SK-N-SH treated with all-trans-retinoic acid at 6 μM for 48 hours (cell line): ENCODE data around the gene FAM163A.

ENCODE experiments used
- ATAC-seq: fragments of 200-7000 bp; cut with Tn5 transposase; 3 replicates; pipeline ENCODE4 v1.9.1; 2020; ENCODE audit warnings: mild to moderate bottlenecking, moderate library complexity
- ARNTL ChIP-seq: fragments of 450-650 bp; formaldehyde crosslinking; IDR thresholded peaks from 2 replicates; pipeline ENCODE4 v1.5.0; 2020; ENCODE audit warnings: low read depth, mild to moderate bottlenecking, moderate library complexity, borderline replicate concordance
- BACH2 ChIP-seq: fragments of 250-450 bp; sonication (Bioruptor Pico); IDR thresholded peaks from 2 replicates; pipeline ENCODE4 v1.9.0; 2021; ENCODE audit warnings: mild to moderate bottlenecking, borderline replicate concordance
- CSDC2 ChIP-seq: fragments of 250-450 bp; sonication (Bioruptor Pico); IDR thresholded peaks from 2 replicates; pipeline ENCODE4 v1.5.0; 2020; ENCODE audit warnings: mild to moderate bottlenecking, moderate library complexity
- CSRNP3 ChIP-seq: fragments of 250-450 bp; sonication (Bioruptor Pico); IDR thresholded peaks from 2 replicates; pipeline ENCODE4 v1.5.1; 2021; ENCODE audit warnings: mild to moderate bottlenecking, moderate library complexity
- ESRRG ChIP-seq: fragments of 250-450 bp; sonication (Bioruptor Pico); IDR thresholded peaks from 2 replicates; pipeline ENCODE4 v1.6.1; 2021; ENCODE audit warnings: mild to moderate bottlenecking
- GLIS3 ChIP-seq: fragments of 250-450 bp; sonication (Bioruptor Pico); IDR thresholded peaks from 2 replicates; pipeline ENCODE4 v1.5.0; 2020; ENCODE audit warnings: mild to moderate bottlenecking, moderate library complexity
- ISL1 ChIP-seq: fragments of 250-450 bp; sonication (Bioruptor Pico); IDR thresholded peaks from 2 replicates; pipeline ENCODE4 v2.1.2; 2022; ENCODE audit warnings: mild to moderate bottlenecking, moderate library complexity
- OSR1 ChIP-seq: fragments of 250-450 bp; sonication (Bioruptor Pico); IDR thresholded peaks from 2 replicates; pipeline ENCODE4 v1.8.0; 2022; ENCODE audit warnings: moderate library complexity, mild to moderate bottlenecking, inconsistent platforms
- PATZ1 ChIP-seq: fragments of 250-450 bp; sonication (Bioruptor Pico); IDR thresholded peaks from 2 replicates; pipeline ENCODE4 v1.8.0; 2020; ENCODE audit warnings: mild to moderate bottlenecking, moderate library complexity, borderline replicate concordance
- PPARA ChIP-seq: fragments of 250-450 bp; sonication (Bioruptor Pico); IDR thresholded peaks from 2 replicates; pipeline ENCODE4 v1.5.0; 2020; ENCODE audit warnings: mild to moderate bottlenecking, borderline replicate concordance
- SNAI2 ChIP-seq: fragments of 250-450 bp; sonication (Bioruptor Pico); IDR thresholded peaks from 2 replicates; pipeline ENCODE4 v1.5.0; 2020; ENCODE audit warnings: mild to moderate bottlenecking, moderate library complexity
- TCF4 ChIP-seq: fragments of 250-450 bp; sonication (Bioruptor Pico); IDR thresholded peaks from 2 replicates; pipeline ENCODE4 v1.8.0; 2021; ENCODE audit warnings: mild to moderate bottlenecking, moderate library complexity, borderline replicate concordance
- TSHZ2 ChIP-seq: fragments of 250-450 bp; sonication (Bioruptor Pico); IDR thresholded peaks from 2 replicates; pipeline ENCODE4 v1.5.0; 2020; ENCODE audit warnings: mild to moderate bottlenecking, moderate library complexity
- ZC3H10 ChIP-seq: fragments of 250-450 bp; sonication (Bioruptor Pico); IDR thresholded peaks from 2 replicates; pipeline ENCODE4 v1.5.1; 2021; ENCODE audit warnings: mild to moderate bottlenecking, moderate library complexity
- ZFP3 ChIP-seq: fragments of 250-450 bp; sonication (Bioruptor Pico); IDR thresholded peaks from 2 replicates; pipeline ENCODE4 v1.5.0; 2020; ENCODE audit warnings: mild to moderate bottlenecking, moderate library complexity
- ZFP30 ChIP-seq: fragments of 450-650 bp; formaldehyde crosslinking; IDR thresholded peaks from 2 replicates; pipeline ENCODE4 v1.5.0; 2022; ENCODE audit warnings: mild to moderate bottlenecking, moderate library complexity
- ZNF565 ChIP-seq: fragments of 450-650 bp; formaldehyde crosslinking; conservative IDR thresholded peaks from 2 replicates; pipeline ENCODE4 v1.5.0; 2020; ENCODE audit warnings: low read depth, mild to moderate bottlenecking, moderate library complexity
- ZNF70 ChIP-seq: fragments of 450-650 bp; formaldehyde crosslinking; IDR thresholded peaks from 2 replicates; pipeline ENCODE4 v1.5.0; 2020; ENCODE audit warnings: mild to moderate bottlenecking, moderate library complexity
- ZNF8 ChIP-seq: fragments of 450-650 bp; formaldehyde crosslinking; IDR thresholded peaks from 2 replicates; pipeline ENCODE4 v1.5.0; 2020; ENCODE audit warnings: mild to moderate bottlenecking, moderate library complexity

The FAM163A gene

GRCh38 chr1:179785031-179785431, 41.9 kb downstream of the FAM163A start:
- TF ChIP-seq ZNF8 (CRISPR knock-in tag) (peak; percentile 30; the same call in 1 of the 2 replicates), BACH2 (CRISPR knock-in tag) (0 out of 2 replicates have a peak, but pooled peaks have one; percentile 1), ZNF70 (CRISPR knock-in tag) (peak; percentile 66; the same call in 1 of the 2 replicates), PPARA (0 out of 2 replicates have a peak, but pooled peaks have one; percentile 32), ESRRG (CRISPR knock-in tag) (no peak), TSHZ2 (CRISPR knock-in tag) (peak; percentile 80; the same call in 1 of the 2 replicates), OSR1 (CRISPR knock-in tag) (no peak), ZFP3 (CRISPR knock-in tag) (0 out of 2 replicates have a peak, but pooled peaks have one; percentile 57), GLIS3 (no peak), TCF4 (peak; percentile 56; the same call in 1 of the 2 replicates), ISL1 (peak; percentile 64), SNAI2 (CRISPR knock-in tag) (peak; percentile 62; the same call in 1 of the 2 replicates)
- ATAC-seq = no peak

GRCh38 chr1:179785728-179786127, 42.6 kb downstream of the FAM163A start:
- no peak for TF ChIP-seq TSHZ2 (CRISPR knock-in tag)
- no peak for TF ChIP-seq ZFP30 (CRISPR knock-in tag)
- TF ChIP-seq ISL1 = no peak
- no peak for TF ChIP-seq PPARA
- TF ChIP-seq ZNF565 = no peak
- TF ChIP-seq ZFP3 (CRISPR knock-in tag) = no peak
- TF ChIP-seq ZNF8 (CRISPR knock-in tag) = no peak
- TF ChIP-seq ZNF70 (CRISPR knock-in tag) = no peak
- TF ChIP-seq CSRNP3 (CRISPR knock-in tag) = no peak
- no peak for TF ChIP-seq ARNTL (CRISPR knock-in tag)
- no peak for TF ChIP-seq CSDC2 (CRISPR knock-in tag)
- TF ChIP-seq ZC3H10 (CRISPR knock-in tag) = no peak
- no peak for ATAC-seq

- ATAC-seq = peak; percentile 43
Measured at GRCh38 chr1:179786815-179787685, 44.0 kb downstream of the FAM163A start.

More at GRCh38 chr1:179786815-179787685, 44.0 kb downstream of the FAM163A start:
- TF ChIP-seq ZNF70 (CRISPR knock-in tag) = peak; percentile 6; the same call in 1 of the 2 replicates
- no peak for TF ChIP-seq PATZ1 (CRISPR knock-in tag)
- TF ChIP-seq TCF4 = peak; percentile 72; the same call in 1 of the 2 replicates
- no peak for TF ChIP-seq CSRNP3 (CRISPR knock-in tag)
- peak; percentile 89 for TF ChIP-seq ISL1
- peak; percentile 56 for TF ChIP-seq TSHZ2 (CRISPR knock-in tag)
- peak; percentile 3; the same call in 1 of the 2 replicates for TF ChIP-seq ZNF8 (CRISPR knock-in tag)
- TF ChIP-seq, all 23 proteins: peak for 5
